Loucy (cell line): ENCODE data around the gene RAB44.
A peak's percentile ranks its signal among the peaks of the same experiment; 100 is the strongest.

Experiments used
- H2AFZ ChIP-seq: fragments of 200-600 bp; sonication (generic); 2 replicates; pipeline ENCODE4 v1.6.0; 2016; ENCODE audit warnings: antibody characterized with exemption, mild to moderate bottlenecking, low read length, moderate library complexity
- H3F3A ChIP-seq: fragments of 200-600 bp; 2 replicates; pipeline ENCODE4 v1.6.0; 2016; ENCODE audit warnings: antibody characterized with exemption, low read depth, mild to moderate bottlenecking
- H3K27me3 ChIP-seq: fragments of 200-600 bp; sonication (generic); 2 replicates; pipeline ENCODE4 v1.6.1; 2014; ENCODE audit warnings: low read length, mild to moderate bottlenecking; ENCODE audit not compliant: insufficient read depth, poor library complexity, severe bottlenecking
- H3K36me3 ChIP-seq: fragments of 200-600 bp; sonication (generic); 2 replicates; pipeline ENCODE4 v1.6.1; 2016; ENCODE audit warnings: low read length; ENCODE audit not compliant: insufficient read depth
- H3K4me1 ChIP-seq: fragments of 200-600 bp; sonication (generic); 2 replicates; pipeline ENCODE4 v1.5.1; 2014; ENCODE audit warnings: low read length, mild to moderate bottlenecking; ENCODE audit not compliant: insufficient read depth, poor library complexity, severe bottlenecking
- H3K4me2 ChIP-seq: fragments of 200-600 bp; sonication (generic); 2 replicates; pipeline ENCODE4 v1.6.0; 2014; ENCODE audit warnings: antibody characterized with exemption, low read length, low read depth, mild to moderate bottlenecking; ENCODE audit not compliant: poor library complexity, severe bottlenecking
- H3K4me3 ChIP-seq: fragments of 200-600 bp; sonication (generic); 2 replicates; pipeline ENCODE4 v1.5.1; 2014; ENCODE audit warnings: low read length, mild to moderate bottlenecking, mixed read lengths; ENCODE audit not compliant: poor library complexity, severe bottlenecking
- H3K79me2 ChIP-seq: fragments of 200-600 bp; sonication (generic); 2 replicates; pipeline ENCODE4 v1.6.1; 2014; ENCODE audit warnings: low read length; ENCODE audit not compliant: insufficient read depth
- H3K9ac ChIP-seq: fragments of 200-600 bp; sonication (generic); 2 replicates; pipeline ENCODE4 v1.6.0; 2014; ENCODE audit warnings: mild to moderate bottlenecking, low read depth, low read length, moderate library complexity; ENCODE audit not compliant: poor library complexity, severe bottlenecking
- H3K9me2 ChIP-seq: fragments of 200-600 bp; sonication (generic); replicated peaks from 2 replicates; pipeline ENCODE4 v1.6.1; 2016; ENCODE audit warnings: low read depth, low read length, mixed read lengths
- H3K9me3 ChIP-seq: fragments of 200-600 bp; sonication (generic); 2 replicates; pipeline ENCODE4 v1.6.1; 2014; ENCODE audit warnings: mild to moderate bottlenecking, antibody characterized with exemption, low read length, low read depth; ENCODE audit not compliant: insufficient read depth
- H4K20me1 ChIP-seq: fragments of 200-600 bp; sonication (generic); 2 replicates; pipeline ENCODE4 v1.6.0; 2014; ENCODE audit warnings: antibody characterized with exemption, low read length, mild to moderate bottlenecking; ENCODE audit not compliant: insufficient read depth, poor library complexity, severe bottlenecking
- CTCF ChIP-seq: fragments of 200-600 bp; sonication (generic); conservative IDR thresholded peaks from 2 replicates; pipeline ENCODE4 v1.5.1; 2014; ENCODE audit warnings: mild to moderate bottlenecking, antibody characterized with exemption, low read length
- EZH2phosphoT487 ChIP-seq: fragments of 200-600 bp; IDR thresholded peaks from 2 replicates; pipeline ENCODE4 v1.6.1; 2018; ENCODE audit warnings: antibody characterized with exemption, mild to moderate bottlenecking, moderate library complexity, borderline replicate concordance

Gene RAB44

GRCh38 chr6:36698871-36699271 is 1.2 kb downstream of the RAB44 start:
- H3K9ac ChIP-seq = peak overlapping the region; percentile 98
- H3K79me2 ChIP-seq = peaks cover 62% of the 10 kb centered on the region
- no peaks in the 10 kb centered on the region; the same call in 1 of the 2 replicates for H3K36me3 ChIP-seq
- no peaks in the 10 kb centered on the region for H3K9me2 ChIP-seq
- peaks cover 46% of the 10 kb centered on the region for H4K20me1 ChIP-seq
- 0 out of 2 replicates have a peak, but pooled peaks cover 3% of the 10 kb centered on the region for H3F3A ChIP-seq
- H3K4me3 ChIP-seq = peak overlapping the region; percentile 95
- peaks cover 59% of the 10 kb centered on the region for H3K4me1 ChIP-seq
- peak overlapping the region; percentile 91 for H3K4me2 ChIP-seq
- H3K27me3 ChIP-seq = no peaks in the 10 kb centered on the region
- H3K9me3 ChIP-seq = no peaks in the 10 kb centered on the region
- H2AFZ ChIP-seq = no peak overlapping the region
- TF ChIP-seq EZH2phosphoT487 (no peak), CTCF (no peak)

- peaks cover 49% of the 10 kb centered on the region for H4K20me1 ChIP-seq
- H3K9me3 ChIP-seq = no peaks in the 10 kb centered on the region
- H3K27me3 ChIP-seq = no peaks in the 10 kb centered on the region
- H3K9ac ChIP-seq = peak overlapping the region; percentile 98
- peaks cover 62% of the 10 kb centered on the region for H3K79me2 ChIP-seq
- H2AFZ ChIP-seq = no peak overlapping the region
- peaks cover 3% of the 10 kb centered on the region; the same call in 1 of the 2 replicates for H3K36me3 ChIP-seq
- 0 out of 2 replicates have a peak, but pooled peaks cover 3% of the 10 kb centered on the region for H3F3A ChIP-seq
- TF ChIP-seq EZH2phosphoT487 (no peak), CTCF (no peak)
- peaks cover 60% of the 10 kb centered on the region for H3K4me1 ChIP-seq
- peak overlapping the region; percentile 91 for H3K4me2 ChIP-seq
- H3K4me3 ChIP-seq = peak overlapping the region; percentile 95
- H3K9me2 ChIP-seq = no peaks in the 10 kb centered on the region
Observed at GRCh38 chr6:36699348-36699747, 1.7 kb downstream of the RAB44 start.

- Histone ChIP-seq H3K36me3 (peaks cover 4% of the 10 kb centered on the region; the same call in 1 of the 2 replicates), H3K9me2 (no peaks in the 10 kb centered on the region), H3K4me3 (peak overlapping the region; percentile 95), H3K4me1 (peaks cover 56% of the 10 kb centered on the region), H3K9me3 (no peaks in the 10 kb centered on the region), H3K4me2 (peak overlapping the region; percentile 91), H3K27me3 (no peaks in the 10 kb centered on the region), H2AFZ (no peak overlapping the region), H4K20me1 (peaks cover 51% of the 10 kb centered on the region), H3F3A (0 out of 2 replicates have a peak, but pooled peaks cover 3% of the 10 kb centered on the region), H3K79me2 (peaks cover 62% of the 10 kb centered on the region), H3K9ac (peak overlapping the region; percentile 98)
- TF ChIP-seq EZH2phosphoT487 (no peak), CTCF (no peak)
Observed at GRCh38 chr6:36700071-36700812, 2.6 kb downstream of the RAB44 start.
